ENCODE data around the gene PSMC2.

GRCh38 chr7:103348452-103348851, 1.0 kb downstream of the PSMC2 start:
- TF ChIP-seq CTCF (conservative IDR thresholded peaks at IDR 0.05; ENCODE audit: low read length) (no peak), EZH2phosphoT487 (IDR thresholded peaks at IDR 0.05; ENCODE audit: borderline replicate concordance) (no peak)
